CD4-positive, alpha-beta T cell treated with Interleukin-6 for 4 hours (primary cell): Measurements from ENCODE around the gene CYP11A1.
"Not testable (repeated sequence)": the region's sequence is repeated elsewhere in the genome, so short reads cannot be mapped to it uniquely, and the experiment has no call there.

Experiments used
- DNase-seq: peaks from one replicate; pipeline ENCODE4 v3.0.0-alpha.2; 2020; ENCODE audit warnings: mixed read lengths

Gene CYP11A1

DNA sequence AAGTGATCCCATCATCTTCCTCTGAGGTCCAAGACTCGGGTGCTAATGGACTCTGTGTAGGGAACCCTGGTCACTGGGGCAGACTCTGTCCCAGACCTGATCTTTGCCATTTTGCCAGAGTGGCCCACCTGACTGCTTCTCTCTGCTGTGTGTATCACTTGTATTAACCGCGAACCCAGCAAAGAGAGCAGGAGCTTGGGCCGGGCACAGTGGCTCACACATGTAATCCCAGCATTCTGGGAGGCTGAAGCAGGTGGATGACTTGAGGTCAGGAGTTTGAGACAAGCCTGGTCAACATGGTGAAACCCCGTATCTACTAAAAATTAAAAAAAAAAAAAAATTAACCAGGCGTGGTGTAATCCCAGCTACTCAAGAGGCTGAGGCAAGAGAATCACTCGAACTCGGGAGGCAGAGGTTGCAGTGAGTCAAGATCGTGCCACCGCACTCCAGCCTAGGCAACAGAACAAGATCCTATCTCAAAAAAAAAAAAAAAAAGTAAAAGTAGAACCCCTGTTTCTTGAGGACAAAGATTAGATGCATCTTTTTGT, 32.9 kb upstream of the CYP11A1 start:
- peak; percentile 44 for DNase-seq

DNA sequence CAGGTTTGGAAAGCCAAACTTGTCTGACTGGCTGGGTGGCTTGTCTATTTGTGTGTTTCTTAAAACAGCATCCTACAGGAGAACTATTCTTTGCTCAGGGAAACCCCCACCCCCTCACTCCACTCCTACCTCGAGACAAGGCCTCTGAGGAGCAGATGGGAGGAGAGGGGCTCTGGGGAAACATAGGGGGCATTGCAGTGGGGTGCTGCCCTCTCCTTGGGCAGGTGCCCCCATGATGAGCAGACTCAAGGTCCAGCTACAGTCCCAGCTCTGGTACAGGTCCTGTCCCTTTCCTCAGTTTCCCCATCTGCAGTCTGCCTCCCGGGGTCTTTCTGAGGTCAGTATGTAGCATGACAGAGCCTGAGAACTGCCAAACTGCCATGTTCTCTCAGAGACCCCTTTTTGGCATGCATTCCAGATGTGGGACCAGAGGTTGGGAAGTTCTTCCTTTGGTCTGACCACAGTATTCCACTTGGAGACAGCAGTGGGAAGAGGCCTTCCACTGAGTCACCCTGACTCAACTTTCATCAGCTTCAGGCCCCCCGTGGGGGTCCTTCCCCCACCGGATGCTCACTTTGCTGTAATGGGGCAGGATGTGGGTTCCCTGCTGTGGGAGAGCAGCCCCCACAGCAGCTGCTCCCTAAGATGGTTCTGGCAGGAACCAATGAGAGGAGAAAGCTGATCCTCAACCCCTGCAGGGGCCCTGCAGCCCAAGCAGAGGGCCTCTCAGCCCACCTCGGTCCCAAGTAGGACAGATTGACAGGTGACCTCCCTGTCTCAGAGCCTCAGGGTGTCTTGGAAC, 32.3 kb upstream of the CYP11A1 start:
- DNase-seq: peak; percentile 56

DNA sequence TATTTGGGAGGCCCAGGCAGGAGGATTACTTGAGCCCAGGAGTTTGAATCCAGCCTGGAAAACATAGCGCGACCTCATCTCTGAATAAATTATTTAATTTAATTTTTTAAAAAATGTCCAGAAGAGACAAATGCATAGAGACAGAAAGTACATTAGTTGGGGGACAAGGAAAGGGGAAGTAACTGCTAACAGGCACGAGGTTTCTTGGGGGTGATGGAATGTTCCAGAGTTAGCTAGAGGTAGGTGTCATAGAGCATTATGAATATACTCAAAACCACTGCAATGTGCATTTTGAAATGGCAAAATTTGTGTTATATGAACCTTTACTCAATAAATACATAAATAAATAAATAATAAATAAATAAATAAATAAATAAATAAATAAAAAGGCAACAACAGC, 31.7 kb upstream of the CYP11A1 start:
- DNase-seq: no peak

- no peak for DNase-seq
Observed at GRCh38 chr15:74398183-74398582, 30.7 kb upstream of the CYP11A1 start.

- DNase-seq: no peak
Observed at GRCh38 chr15:74397239-74398068, 30.0 kb upstream of the CYP11A1 start.

GRCh38 chr15:74396445-74397238, 29.2 kb upstream of the CYP11A1 start:
- DNase-seq: peak; percentile 49

GRCh38 chr15:74396146-74396438, 28.6 kb upstream of the CYP11A1 start:
- no peak for DNase-seq

- no peak for DNase-seq
Observed at GRCh38 chr15:74395319-74396145, 28.1 kb upstream of the CYP11A1 start.

- DNase-seq: no peak
Observed at GRCh38 chr15:74394090-74394846, 26.8 kb upstream of the CYP11A1 start.

GRCh38 chr15:74393423-74393822, 26.0 kb upstream of the CYP11A1 start:
- DNase-seq: no peak

DNA sequence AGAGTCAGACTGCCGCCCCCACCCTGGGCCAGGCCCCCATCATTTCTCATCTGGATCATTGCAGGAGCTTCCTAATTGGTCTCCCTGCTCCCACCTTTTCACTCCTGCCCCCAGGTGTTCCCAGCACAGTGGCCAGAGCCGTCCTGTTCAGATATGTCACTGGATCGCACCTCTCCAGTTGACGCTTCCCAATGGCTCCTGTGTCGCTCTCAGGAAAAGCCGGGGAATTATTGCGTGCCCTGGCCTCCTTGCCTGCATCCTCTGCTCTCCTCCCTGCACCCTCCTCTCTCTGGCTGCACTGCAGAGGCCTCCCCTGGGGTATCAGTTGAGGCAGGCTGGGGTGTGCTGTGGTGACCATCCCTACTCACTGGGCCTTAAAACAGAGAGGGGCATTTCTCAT, 25.5 kb upstream of the CYP11A1 start:
- DNase-seq: no peak

- no peak for DNase-seq
Observed at GRCh38 chr15:74392451-74392830, 25.0 kb upstream of the CYP11A1 start.

- no peak for DNase-seq
Observed at GRCh38 chr15:74391582-74392450, 24.4 kb upstream of the CYP11A1 start.

DNA sequence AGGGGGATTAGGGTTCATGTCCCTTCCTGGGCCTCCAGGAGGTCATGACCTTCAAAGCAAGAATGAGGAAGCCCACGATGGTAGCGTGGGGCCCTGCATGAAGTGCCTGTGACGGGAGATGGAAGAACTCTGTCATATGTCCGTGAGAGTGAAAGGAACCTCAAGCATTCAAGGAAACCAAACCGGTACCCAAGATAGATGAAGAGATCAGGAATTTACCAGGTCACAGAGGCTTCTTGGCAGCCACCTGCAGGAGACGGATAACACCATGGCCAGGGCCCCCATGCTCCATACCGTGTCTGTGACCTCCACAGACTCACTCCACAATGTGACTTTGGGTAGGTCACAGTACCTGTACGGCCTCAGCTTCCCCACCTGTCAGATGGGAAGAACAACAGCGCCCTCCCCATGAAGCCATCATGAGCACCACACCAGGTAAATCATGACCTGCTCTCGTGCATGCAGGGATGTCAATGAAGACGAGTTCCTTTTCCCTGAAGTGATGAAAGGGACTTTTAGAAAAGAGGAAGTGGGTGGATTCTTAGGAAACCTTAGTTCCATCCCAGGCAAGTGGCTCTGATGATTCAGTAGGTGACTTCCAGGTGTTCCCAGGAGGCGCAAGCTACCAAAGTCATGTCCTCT, 23.3 kb upstream of the CYP11A1 start:
- no peak for DNase-seq

DNA sequence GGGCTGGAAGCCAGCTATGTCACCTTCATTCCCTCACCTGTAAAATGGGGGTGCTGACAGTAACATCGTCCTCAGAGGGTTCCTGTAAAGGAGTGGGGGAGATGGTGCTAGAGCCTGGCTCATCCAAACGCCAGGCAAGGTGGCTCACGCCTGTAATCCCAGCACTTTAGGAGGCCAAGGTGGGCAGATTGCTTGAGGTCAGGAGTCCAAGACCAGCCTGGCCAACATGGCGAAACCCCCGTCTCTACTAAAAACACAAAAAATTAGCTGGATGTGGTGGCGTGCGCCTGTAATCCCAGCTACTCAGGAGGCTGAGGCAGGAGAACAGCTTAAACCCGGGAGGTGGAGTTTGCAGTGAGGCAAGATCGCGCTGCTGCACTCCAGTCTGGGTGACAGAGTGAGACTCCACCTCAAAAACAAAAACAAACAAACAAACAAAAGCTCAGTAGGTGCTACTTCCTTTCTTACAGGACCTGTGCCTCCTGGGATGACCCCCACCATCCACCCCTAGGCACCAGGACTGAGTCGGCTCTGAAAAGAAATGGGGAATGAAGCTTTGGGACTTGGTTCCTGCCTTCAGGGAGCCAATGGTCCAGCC, 22.7 kb upstream of the CYP11A1 start:
- DNase-seq: not testable (repeated sequence)

DNA sequence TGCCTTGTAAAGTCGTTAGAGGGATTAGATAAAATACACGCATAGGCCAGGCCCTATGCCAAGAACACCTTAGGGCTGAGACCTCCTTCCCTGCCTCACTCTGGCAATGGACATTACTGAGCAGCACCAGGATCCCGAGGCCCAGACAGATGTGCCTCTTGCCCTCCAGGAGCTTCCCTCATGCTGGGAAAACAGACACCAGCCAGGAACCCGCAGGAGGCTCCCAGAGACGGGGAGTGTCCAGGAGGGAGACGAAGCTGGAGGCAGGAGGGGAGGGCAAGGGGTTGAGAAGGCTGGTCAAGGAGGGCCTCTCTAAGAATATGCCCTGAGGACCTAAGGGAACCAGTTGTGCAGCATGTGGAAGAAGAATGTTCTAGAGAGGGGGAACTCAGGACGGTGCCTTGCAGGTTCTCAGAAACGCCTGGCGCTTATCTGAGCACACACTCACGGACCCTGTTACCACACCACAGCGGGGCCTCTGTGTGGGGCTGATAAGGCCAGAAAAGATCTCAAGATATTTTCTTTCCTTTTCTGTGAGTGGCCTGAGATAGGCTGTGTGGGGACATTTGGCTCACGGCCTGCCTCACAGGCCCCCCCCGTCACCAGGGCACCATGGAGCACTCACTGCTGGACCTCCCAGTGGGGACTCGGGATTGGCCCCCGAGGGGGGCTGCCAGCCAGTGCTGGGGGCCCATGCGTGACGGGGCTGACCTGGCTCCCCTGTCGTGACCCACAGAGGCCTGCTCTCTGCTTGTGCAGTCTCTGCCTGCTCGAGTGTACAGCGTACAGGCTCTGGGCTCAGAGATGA, 22.0 kb upstream of the CYP11A1 start:
- no peak for DNase-seq

DNA sequence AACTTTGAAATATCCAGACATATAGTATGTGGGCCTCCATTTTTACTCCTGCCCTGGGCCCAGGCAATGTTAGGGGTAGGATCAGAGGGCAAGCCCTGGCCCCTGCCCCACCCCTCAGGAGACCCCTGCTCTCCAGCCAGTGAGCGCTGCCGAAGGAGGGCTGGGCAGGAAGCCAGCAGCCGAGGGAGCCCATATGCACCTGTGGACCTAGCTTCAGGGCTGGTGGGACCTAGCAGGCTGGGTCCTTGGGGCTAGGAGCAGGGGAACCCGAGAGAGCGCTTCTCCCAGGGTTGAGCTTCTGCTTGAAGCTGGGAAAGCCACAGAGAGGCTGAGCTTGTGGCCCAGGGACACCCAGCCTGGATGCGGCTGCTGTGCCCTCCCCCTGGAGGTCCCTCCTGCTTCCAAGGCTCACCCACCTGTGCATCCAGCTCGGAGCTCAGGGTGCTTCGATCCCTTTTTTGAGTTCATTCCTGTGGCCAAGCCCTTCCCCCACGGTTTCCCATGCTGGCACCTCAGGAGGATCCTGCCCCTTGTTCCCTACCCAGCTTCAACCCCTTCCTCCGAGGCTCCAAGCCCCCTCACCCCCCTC, 21.0 kb upstream of the CYP11A1 start:
- DNase-seq: no peak
